Osteoblast (primary cell): ENCODE measurements around the gene STAT2. TPM values are rescaled to one million over a fixed set of nuclear protein-coding genes. Genes with fewer than 3 reads are reported as not detected.
"Not testable (repeated sequence)": the region's sequence is repeated elsewhere in the genome, so short reads cannot be mapped to it uniquely, and the experiment has no call there.

Experiments used
- DNase-seq: peaks from one replicate; pipeline ENCODE4 v3.0.0; 2011; ENCODE audit warnings: low spot score, mixed read lengths; ENCODE audit not compliant: insufficient read length; ENCODE audit errors: missing footprints
- H2AFZ ChIP-seq: 2 replicates; pipeline ENCODE4 v1.6.0; 2011; ENCODE audit warnings: mild to moderate bottlenecking, low read length
- H3K27ac ChIP-seq: 2 replicates; pipeline ENCODE4 v1.5.1; 2011; ENCODE audit warnings: mild to moderate bottlenecking, low read depth, low read length, moderate library complexity
- H3K27me3 ChIP-seq: 2 replicates; pipeline ENCODE4 v1.6.0; 2012; ENCODE audit warnings: mild to moderate bottlenecking, control low read depth, inconsistent platforms, low read length, moderate library complexity; ENCODE audit not compliant: insufficient read depth
- H3K36me3 ChIP-seq: 2 replicates; pipeline ENCODE4 v1.5.1; 2011; ENCODE audit warnings: mild to moderate bottlenecking, low read length, control low read depth, moderate library complexity; ENCODE audit not compliant: insufficient read depth
- H3K4me1 ChIP-seq: 2 replicates; pipeline ENCODE4 v1.5.1; 2011; ENCODE audit warnings: mild to moderate bottlenecking, low read length, control low read depth, moderate library complexity; ENCODE audit not compliant: insufficient read depth
- H3K4me2 ChIP-seq: 2 replicates; pipeline ENCODE4 v1.6.0; 2011; ENCODE audit warnings: mild to moderate bottlenecking, low read length; ENCODE audit not compliant: insufficient read depth
- H3K4me3 ChIP-seq: fragments of 200-600 bp; sonication (generic); 3 replicates; pipeline ENCODE4 v1.5.1; 2012; ENCODE audit warnings: mild to moderate bottlenecking, low read length, inconsistent platforms; ENCODE audit not compliant: insufficient read depth
- H3K79me2 ChIP-seq: 2 replicates; pipeline ENCODE4 v1.6.0; 2012; ENCODE audit warnings: mild to moderate bottlenecking, low read length, control low read depth, inconsistent platforms; ENCODE audit not compliant: insufficient read depth
- H3K9me3 ChIP-seq: 2 replicates; pipeline ENCODE4 v1.5.1; 2011; ENCODE audit warnings: low read depth, low read length, control low read depth
- H4K20me1 ChIP-seq: 2 replicates; pipeline ENCODE4 v1.6.0; 2012; ENCODE audit warnings: mild to moderate bottlenecking, low read length, control low read depth; ENCODE audit not compliant: insufficient read depth
- total RNA-seq: library from RNA; depleted of rRNA; stranded (reverse); fragments of >200 nt; gene quantifications from 2 replicates; pipeline ENCODE4 v1.2.3, GENCODE V29; 2012
- TF ChIP-seq, protein P1 (sequence below): IDR thresholded peaks from 2 replicates; pipeline ENCODE4 v1.5.1; 2011; ENCODE audit warnings: mild to moderate bottlenecking, low read depth, low read length, moderate library complexity; ENCODE audit errors: extremely low read depth

STAT2 gene
- total RNA-seq, 1 donor, result 652 TPM

DNA sequence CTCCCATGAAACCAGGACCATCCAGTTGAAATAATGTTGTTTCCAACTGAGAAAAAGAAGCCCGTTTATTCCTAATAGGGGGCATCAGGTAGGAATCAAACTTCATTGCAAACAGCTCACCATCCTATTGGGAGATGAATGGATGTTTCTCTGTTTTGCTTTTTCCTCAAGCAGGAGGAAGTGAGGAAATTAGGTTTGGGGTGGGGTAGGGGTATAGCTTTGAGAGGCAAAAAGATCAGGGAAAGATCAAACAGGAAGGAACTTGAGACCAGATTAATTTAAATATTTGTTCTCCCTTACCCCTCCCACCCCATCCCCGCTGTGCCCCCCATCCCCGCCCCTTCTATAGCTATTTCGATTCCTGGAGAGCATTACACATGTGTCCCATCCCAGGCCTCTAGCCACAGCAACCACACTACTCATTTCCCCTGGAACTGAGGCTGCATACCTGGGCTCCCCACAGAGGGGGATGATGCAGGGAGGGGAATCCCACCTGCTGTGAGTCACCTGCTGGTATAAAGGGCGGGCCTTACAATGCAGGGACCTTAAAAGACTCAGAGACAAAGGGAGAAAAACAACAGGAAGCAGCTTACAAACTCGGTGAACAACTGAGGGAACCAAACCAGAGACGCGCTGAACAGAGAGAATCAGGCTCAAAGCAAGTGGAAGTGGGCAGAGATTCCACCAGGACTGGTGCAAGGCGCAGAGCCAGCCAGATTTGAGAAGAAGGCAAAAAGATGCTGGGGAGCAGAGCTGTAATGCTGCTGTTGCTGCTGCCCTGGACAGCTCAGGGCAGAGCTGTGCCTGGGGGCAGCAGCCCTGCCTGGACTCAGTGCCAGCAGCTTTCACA, 21.4 kb downstream of the STAT2 start, which contains the start of gene IL23A:
TSS of gene IL23A (plus strand) at position 577 of the 850 bp plus-strand sequence. CDS start at position 738, 161 bp downstream.
- no peaks in the 10 kb centered on the region for H3K9me3 ChIP-seq
- no peak within 1 kb of the TSS for H2AFZ ChIP-seq
- no peaks in the 10 kb centered on the region for H3K27me3 ChIP-seq
- TF ChIP-seq, protein P1, sequence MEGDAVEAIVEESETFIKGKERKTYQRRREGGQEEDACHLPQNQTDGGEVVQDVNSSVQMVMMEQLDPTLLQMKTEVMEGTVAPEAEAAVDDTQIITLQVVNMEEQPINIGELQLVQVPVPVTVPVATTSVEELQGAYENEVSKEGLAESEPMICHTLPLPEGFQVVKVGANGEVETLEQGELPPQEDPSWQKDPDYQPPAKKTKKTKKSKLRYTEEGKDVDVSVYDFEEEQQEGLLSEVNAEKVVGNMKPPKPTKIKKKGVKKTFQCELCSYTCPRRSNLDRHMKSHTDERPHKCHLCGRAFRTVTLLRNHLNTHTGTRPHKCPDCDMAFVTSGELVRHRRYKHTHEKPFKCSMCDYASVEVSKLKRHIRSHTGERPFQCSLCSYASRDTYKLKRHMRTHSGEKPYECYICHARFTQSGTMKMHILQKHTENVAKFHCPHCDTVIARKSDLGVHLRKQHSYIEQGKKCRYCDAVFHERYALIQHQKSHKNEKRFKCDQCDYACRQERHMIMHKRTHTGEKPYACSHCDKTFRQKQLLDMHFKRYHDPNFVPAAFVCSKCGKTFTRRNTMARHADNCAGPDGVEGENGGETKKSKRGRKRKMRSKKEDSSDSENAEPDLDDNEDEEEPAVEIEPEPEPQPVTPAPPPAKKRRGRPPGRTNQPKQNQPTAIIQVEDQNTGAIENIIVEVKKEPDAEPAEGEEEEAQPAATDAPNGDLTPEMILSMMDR, result no peak
- H3K4me3 ChIP-seq, result no peak within 1 kb of the TSS
- H3K4me1 ChIP-seq, result peaks cover 9% of the 10 kb centered on the region
- no peak within 1 kb of the TSS for H3K4me2 ChIP-seq
- no peaks in the 10 kb centered on the region for H4K20me1 ChIP-seq
- no peaks in the 10 kb centered on the region for H3K79me2 ChIP-seq
- H3K27ac ChIP-seq, result no peak within 1 kb of the TSS
- no peak for DNase-seq
- peaks cover 22% of the 10 kb centered on the region for H3K36me3 ChIP-seq

DNA sequence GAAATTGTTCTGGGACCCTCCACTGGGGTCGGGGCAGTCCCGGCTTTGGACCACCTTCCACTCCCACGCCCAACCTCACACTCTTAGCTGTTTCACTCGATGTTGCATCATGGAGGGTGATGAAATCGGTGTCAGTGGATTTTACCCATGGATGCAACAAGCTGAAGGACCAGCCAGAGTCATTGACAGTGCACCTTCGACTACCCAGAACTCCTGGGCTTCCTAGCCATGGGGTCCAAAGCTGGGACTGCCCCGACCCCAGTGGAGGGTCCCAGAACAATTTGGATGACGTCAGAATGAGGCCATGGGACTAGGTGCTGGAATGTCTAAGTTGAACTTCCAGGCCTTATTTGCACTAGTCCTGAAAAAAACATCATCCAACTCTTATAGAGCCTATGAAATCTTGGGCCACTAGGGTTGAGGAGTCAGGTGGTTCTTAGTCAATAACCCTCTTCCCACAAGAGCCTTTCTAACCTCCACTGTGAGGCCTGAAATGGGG, 22.1 kb downstream of the STAT2 start:
- H3K79me2 ChIP-seq, result peaks cover 2% of the 10 kb centered on the region
- H3K27ac ChIP-seq, result no peak overlapping the region
- H3K4me3 ChIP-seq, result no peak overlapping the region
- H4K20me1 ChIP-seq, result no peaks in the 10 kb centered on the region
- peaks cover 16% of the 10 kb centered on the region for H3K4me1 ChIP-seq
- H3K27me3 ChIP-seq, result no peaks in the 10 kb centered on the region
- no peak overlapping the region for H2AFZ ChIP-seq
- no peak overlapping the region for H3K4me2 ChIP-seq
- TF ChIP-seq, protein P1, result no peak
- peaks cover 15% of the 10 kb centered on the region for H3K36me3 ChIP-seq
- no peak for DNase-seq
- no peaks in the 10 kb centered on the region for H3K9me3 ChIP-seq

DNA sequence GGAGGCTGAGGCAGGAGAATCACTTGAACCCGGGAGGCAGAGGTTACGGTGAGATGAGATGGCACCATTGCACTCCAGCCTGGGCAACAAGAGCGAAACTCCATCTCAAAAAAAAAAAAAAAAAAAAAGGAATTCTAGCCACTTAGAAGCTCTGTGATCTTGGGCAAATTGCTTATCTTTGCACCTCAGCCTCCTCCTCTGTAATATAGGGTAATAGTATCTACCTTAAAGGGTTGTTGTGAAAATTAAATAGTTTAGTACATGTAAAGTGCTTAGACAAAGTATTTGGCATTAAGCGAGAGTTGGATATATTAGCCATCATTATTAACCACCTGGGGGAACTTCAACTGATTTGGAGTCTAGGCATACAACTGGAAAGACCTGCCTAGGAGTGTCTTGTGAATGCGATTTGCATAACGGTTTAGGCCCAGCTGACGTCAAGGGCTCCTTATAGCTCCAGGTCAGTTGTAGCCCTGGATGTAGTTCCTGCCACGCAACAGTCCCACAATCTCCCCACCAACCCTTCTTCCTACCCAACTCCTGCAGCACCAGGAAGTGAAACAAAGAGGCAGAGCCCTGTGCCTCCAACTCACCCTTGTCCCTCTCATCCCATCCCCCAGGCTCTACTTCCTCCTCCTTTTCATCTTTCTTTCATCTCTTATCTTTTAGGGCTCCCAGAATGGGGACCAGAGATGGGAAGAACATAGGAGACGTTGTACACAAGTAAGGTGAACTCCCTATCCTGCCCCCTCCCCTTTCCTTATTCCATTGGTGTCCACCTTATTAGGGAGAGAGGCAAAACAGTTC, 23.3 kb downstream of the STAT2 start:
- H3K4me1 ChIP-seq, result peaks cover 18% of the 10 kb centered on the region
- H3K4me2 ChIP-seq, result no peak overlapping the region
- H3K36me3 ChIP-seq, result peaks cover 5% of the 10 kb centered on the region
- H3K27me3 ChIP-seq, result no peaks in the 10 kb centered on the region
- no peak overlapping the region for H3K4me3 ChIP-seq
- H3K27ac ChIP-seq, result no peak overlapping the region
- peaks cover 2% of the 10 kb centered on the region for H3K79me2 ChIP-seq
- H2AFZ ChIP-seq, result no peak overlapping the region
- no peaks in the 10 kb centered on the region for H3K9me3 ChIP-seq
- TF ChIP-seq, protein P1, result no peak
- H4K20me1 ChIP-seq, result no peaks in the 10 kb centered on the region
- no peak for DNase-seq

DNA sequence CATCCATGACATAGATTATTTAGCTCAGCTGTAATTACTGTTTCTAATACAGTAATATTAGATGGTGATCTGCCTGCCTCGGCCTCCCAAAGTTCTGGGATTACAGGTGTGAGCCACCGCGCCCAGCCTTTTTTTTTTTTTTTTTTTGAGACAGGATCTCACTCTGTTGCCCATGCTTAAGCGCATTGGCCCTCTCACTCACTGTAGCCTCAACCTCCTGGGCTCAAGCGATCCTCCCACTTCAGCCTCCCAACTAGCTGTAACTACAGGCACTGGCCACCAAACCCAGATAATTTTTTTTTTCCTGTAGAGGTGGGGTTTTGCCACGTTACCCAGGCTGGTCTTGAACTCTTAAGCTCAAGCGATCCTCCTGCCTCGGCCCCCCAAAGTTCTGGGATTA, 24.4 kb downstream of the STAT2 start:
- not testable (repeated sequence) for DNase-seq, H2AFZ ChIP-seq, H3K27ac ChIP-seq, H3K36me3 ChIP-seq, H3K27me3 ChIP-seq, H4K20me1 ChIP-seq, H3K9me3 ChIP-seq, H3K4me3 ChIP-seq, H3K79me2 ChIP-seq, H3K4me2 ChIP-seq
- H3K4me1 ChIP-seq, result peaks cover 18% of the 10 kb centered on the region
